HG03095 (cell line): ENCODE measurements around the gene GRWD1.

Source experiments
- ATAC-seq: cut with Tn5 transposase; IDR thresholded peaks from one replicate; pipeline ENCODE4 v1.9.1; 2021; ENCODE audit warnings: moderate library complexity; ENCODE audit not compliant: unreplicated experiment

The GRWD1 gene

DNA sequence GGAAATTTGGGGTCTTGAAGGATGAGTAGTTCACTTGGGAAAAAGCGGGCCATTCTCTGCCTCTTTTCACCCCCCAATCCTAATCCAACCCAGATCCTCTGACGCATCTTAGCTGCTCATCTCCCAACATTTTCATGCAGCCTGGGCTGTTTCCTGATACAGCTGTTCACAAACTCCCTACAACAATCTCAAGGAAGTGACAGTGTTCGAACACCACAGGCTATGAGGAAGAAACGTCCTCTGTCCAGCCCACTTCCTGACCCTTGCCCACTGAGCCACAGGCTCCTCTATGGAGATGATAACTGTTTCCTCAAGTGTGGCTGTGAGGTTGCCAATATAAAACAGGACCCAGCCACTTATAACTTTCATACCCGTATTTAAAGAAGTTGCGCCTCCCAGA is 49.6 kb downstream of the GRWD1 start:
- ATAC-seq: no peak

GRCh38 chr19:48496959-48497727 is 51.4 kb downstream of the GRWD1 start:
- no peak for ATAC-seq

- no peak for ATAC-seq
Measured at GRCh38 chr19:48497728-48498594, 52.2 kb downstream of the GRWD1 start.

GRCh38 chr19:48498595-48499311 is 53.0 kb downstream of the GRWD1 start:
- no peak for ATAC-seq

DNA sequence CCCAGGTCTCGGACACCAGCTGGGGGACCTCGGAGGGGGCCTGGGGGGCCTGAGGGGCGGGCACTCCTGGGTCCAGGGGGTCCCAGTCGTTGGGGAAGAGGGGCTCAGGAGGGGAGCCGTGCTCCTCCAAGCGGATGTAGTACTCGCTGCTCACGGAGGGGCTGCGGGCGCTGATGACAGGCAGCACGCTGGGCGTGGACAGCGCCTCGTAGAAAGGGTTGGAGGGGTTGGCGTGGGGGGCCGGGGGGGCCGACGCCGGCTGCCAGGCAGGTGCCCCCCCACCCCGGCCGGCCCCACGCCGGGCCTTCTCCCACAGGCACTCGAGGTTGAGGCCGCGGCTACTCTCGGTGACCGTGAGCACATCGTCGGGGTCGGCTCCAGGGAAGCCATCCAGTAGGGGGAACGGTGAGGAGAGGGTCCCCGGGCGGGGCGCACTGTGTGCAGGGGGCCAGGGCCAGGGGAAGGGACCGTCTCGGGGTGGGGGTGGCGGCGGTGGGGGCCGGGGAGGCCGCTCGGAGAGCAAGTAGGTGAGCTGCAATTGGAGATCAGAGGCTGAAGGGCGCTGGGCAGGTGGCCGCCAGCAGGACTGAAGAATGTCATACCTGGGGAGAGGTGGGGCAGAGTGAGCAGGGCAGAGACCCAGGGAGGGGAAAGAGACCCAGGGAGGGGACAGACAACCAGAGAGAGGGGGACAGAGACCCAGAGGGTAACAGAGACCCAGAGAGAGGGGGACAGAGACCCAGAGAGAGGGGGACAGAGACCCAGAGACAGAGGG is 53.7 kb downstream of the GRWD1 start:
- ATAC-seq: no peak

DNA sequence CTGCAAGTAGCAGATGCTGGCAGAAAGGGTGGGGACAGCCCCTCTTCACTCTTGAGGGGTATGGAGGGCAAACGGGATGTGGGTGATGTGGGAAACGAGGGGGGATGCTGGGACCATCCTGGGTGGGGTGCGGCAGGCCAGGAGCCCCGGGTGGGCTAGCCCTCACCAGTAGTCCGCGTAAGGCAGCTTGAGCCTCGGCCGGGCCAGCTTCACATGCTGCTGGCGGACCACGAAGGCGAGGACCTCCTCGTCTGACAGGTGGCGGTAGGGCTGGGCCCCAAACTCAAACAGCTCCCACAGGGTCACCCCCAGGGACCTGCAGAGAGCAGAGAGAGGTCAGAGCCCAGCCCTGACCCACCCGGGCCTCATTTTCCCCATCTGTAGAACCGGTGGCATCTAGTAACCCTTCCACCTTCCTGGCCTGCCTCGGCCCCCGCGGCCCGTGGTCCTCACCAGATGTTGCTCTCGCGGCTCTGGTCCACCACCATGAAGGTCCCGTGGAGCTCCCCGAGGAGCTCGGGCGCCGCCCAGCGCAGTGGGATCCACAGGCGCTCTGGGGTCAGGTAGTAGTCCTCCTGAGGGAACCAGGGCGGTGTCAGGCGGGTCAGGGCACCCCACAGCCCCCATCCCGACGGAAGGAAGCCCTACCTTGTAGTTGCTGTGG is 55.2 kb downstream of the GRWD1 start:
- no peak for ATAC-seq

GRCh38 chr19:48501494-48502349 is 55.9 kb downstream of the GRWD1 start:
- ATAC-seq: no peak

GRCh38 chr19:48502350-48503018 is 56.7 kb downstream of the GRWD1 start:
- ATAC-seq: no peak

DNA sequence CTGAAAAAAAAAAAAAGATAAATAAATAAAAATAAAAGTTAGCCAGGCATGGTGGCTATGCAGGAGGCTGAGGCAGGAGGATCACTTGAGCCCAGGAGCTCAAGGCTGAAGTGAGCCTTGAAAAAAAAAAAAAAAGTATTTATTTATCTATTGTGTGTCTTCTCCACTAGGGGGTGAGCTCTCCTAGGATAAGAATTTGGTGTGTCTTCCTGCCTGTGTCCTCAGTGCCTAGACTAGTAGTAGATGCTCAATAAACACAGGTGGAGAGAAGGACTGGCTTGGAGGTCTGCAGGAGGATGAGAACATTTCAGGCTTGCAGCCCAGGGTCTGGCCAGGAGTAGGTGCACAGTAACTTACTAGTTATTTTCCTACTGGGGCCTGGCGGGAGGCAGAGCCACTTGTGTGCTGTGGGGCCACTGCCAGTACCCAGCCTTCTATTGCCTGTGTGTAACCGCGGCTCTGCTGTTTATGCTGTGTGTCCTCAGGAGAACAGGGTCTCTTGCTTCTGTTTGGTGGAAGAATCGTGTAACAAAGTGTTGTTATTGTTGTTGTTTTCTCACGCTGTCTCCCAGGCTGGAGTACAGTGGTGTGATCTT is 60.5 kb downstream of the GRWD1 start:
- no peak for ATAC-seq
